SH-SY5Y (cell line): Measurements from ENCODE around the gene DMTF1.

ENCODE experiments used
- GATA2 ChIP-seq: IDR thresholded peaks from 2 replicates; pipeline ENCODE4 v1.6.1; 2011; ENCODE audit warnings: mild to moderate bottlenecking, low read depth, low read length
- GATA3 ChIP-seq: IDR thresholded peaks from 2 replicates; pipeline ENCODE4 v1.6.1; 2011; ENCODE audit warnings: low read depth, mild to moderate bottlenecking, low read length, moderate library complexity

- TF ChIP-seq GATA3 (no peak), GATA2 (no peak)
Observed at GRCh38 chr7:87140271-87140748, 11.9 kb upstream of the DMTF1 start.
